A549 treated with Mapracorat at 1 μM for 4 hours (cell line): ENCODE results near the gene ZCCHC14. TPM values are rescaled to one million over a fixed set of nuclear protein-coding genes. Genes with fewer than 3 reads are reported as not detected.

ENCODE experiments used
- total RNA-seq: library from RNA; stranded (reverse); fragments of 200-300 nt; extraction: Qiagen RNA extraction; gene quantifications from 5 replicates; pipeline ENCODE4 v1.2.3, GENCODE V29; 2022

The ZCCHC14 gene
- 6.5 to 9.5 TPM (median 8.8 TPM) in 5 replicates for total RNA-seq

DNA sequence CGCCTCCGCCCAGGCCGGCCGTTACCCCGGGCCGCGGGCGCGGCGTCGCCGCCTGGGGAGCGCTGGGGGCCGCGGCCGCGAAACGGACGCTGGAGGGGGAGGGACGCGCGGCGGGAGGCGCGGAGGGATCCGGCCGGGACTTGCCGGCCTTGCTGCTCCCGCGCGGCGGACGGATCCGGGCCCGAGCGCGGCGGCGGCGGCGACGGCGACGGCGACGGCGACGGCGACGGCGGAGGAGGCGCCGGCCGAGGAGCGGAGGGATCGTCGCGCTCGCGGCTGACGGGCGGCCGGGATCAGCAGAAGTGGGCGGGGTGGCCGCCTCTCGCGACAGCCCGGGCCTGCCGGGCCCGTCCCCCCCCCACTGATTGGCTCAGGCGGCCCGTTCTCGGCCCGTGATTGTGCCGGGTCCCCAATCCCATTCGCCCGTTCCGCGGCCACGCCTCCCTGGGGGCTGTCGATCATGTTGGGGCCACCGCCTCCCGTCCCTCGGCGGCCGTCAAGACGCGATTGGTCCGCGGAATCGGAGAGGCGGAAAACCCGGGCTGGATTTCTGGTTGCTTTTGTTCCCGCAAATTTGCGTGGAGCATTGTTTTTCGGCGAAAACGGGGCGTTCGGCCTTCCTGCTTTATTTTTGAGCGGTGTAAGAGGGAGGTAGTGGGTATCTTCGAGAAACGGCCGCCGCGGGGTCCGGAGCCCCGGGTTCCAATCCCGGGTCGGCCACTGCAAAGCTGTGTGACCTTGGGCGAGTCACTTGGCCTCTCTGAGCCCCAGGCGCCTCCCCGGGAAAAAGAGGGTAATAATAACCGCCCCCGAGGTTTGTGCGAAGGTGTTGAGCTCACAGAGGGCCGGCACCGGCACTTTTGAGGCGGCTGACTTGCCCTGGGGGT is at the start of gene ZCCHC14:
Gene ZCCHC14, minus strand, starts transcription at position 304 of the 887 bp plus-strand sequence. CDS start 786 bp downstream, outside the sequence.

DNA sequence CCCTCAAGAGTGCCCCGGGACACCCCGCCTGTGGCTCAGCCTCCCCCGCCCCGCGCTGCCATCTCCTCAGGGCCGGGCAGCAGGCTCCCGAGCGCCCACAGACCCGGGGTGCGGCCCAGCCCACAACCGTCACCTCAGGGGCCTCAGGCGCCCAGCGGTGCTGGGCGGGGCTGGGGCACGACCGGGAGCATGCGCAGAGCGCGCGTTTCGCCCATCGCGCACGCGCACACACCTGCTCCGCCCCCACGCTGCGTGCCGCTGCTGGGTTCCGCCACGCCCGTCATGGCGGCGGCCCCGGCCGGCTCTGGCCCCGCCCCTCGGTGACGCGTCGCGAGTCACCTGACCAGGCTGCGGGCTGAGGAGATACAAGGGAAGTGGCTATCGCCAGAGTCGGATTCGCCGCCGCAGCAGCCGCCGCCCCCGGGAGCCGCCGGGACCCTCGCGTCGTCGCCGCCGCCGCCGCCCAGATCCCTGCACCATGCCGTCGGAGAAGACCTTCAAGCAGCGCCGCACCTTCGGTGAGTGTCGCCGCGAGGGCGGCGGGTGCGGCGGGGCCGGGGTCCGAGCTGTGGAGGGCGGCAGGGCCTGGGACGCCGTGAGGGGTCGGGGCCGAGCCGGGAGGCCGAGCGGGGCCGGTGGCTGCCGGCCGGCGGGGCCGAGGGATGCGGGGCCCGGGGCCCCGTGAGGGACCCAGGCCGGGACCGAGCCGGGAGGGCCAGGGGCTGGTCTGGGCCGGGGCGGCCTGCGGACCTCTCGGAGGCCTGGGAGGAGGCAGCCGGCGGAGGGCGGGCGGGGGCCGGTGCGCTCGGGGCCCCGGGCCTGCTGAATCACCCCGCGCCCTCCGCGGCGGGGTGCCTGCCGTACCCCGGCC is 100.6 kb downstream of the ZCCHC14 start, which contains the start of gene MAP1LC3B:
Gene MAP1LC3B, plus strand, starts transcription at position 387 of the 871 bp plus-strand sequence. Its CDS starts 92 bp downstream, at position 479.

DNA sequence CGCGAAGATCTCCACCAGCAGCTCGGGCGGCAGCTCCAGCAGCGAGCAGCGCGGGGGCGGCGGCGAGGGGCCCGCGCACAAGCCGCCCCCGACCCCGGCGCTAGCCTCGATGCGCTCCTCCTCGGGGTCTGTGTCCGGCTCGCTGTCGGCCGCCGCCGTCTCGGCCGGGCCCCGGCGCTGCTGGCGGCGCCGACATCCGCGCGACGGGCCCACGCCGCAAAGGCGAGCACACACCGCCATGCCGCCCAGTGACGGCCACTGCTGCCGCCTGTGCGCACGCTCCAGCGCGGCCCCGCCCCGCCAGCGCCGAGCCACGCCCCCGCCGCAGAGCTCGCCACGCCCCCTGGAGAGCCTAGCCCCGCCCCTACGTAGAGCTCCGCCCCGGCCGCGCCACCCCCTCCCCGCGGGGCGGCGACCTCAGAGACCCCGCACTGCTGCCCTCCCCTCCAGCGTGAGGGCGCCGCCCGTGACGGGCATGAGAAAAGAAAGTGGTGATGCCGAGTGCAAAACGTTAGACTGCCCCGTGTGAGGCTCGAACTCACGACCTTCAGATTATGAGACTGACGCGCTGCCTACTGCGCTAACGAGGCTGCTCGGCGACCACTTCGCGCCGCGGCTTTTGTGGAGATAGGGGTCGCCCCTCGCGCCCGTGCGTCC is 109.2 kb downstream of the ZCCHC14 start, which contains the start of gene FBXO31:
Gene FBXO31, minus strand, starts transcription at position 272 of the 657 bp plus-strand sequence. Its CDS starts 32 bp downstream, at position 240.

Other genes with a start within 250 kb of the ZCCHC14 start
- gene C16orf95, start 175.6 kb downstream of the ZCCHC14 start, total RNA-seq, result 5.6 to 7.0 TPM (median 6.7 TPM) in 5 replicates
- 17.9 to 30.3 TPM (median 25.3 TPM) in 5 replicates for gene FBXO31, start 109.2 kb downstream of the ZCCHC14 start, total RNA-seq
- 74.7 to 94.4 TPM (median 84.2 TPM) in 5 replicates for gene MAP1LC3B, start 100.7 kb downstream of the ZCCHC14 start, total RNA-seq
- gene JPH3, start 109.5 kb upstream of the ZCCHC14 start, total RNA-seq, result 1.1 to 2.3 TPM (median 2.1 TPM) in 5 replicates